BJ (cell line): ENCODE results near the gene TTYH2. TPM values are rescaled to one million over a fixed set of nuclear protein-coding genes. Genes with fewer than 3 reads are reported as not detected.

Source experiments
- CTCF ChIA-PET: fragments of 350-600 bp; formaldehyde crosslinking; extraction: SDS; loops from one replicate; lab custom pipeline; 2021; ENCODE audit warnings: antibody characterized with exemption, inconsistent platforms; lab: Yijun Ruan, JAX
- POLR2A ChIA-PET: fragments of 300-600 bp; sonication (Branson Sonifier 250); formaldehyde crosslinking; extraction: SDS; loops from one replicate; lab custom pipeline; 2021; ENCODE audit warnings: antibody characterized with exemption; lab: Charles Lee
- DNase-seq: peaks from one replicate; pipeline ENCODE4 v3.0.0-alpha.2; 2011; ENCODE audit warnings: low read depth
- H3K27me3 ChIP-seq: 2 replicates; pipeline ENCODE4 v1.6.0; 2011; ENCODE audit warnings: low read length; ENCODE audit not compliant: control insufficient read depth, insufficient read depth
- H3K36me3 ChIP-seq: 2 replicates; pipeline ENCODE4 v1.5.1; 2011; ENCODE audit warnings: low read length; ENCODE audit not compliant: control insufficient read depth, insufficient read depth
- H3K4me3 ChIP-seq: 2 replicates; pipeline ENCODE4 v1.5.1; 2011; ENCODE audit warnings: low read depth, mild to moderate bottlenecking, control low read depth, low read length
- CTCF ChIP-seq: IDR thresholded peaks from 2 replicates; pipeline ENCODE4 v1.5.1; 2011; ENCODE audit warnings: low read depth, mild to moderate bottlenecking, control low read depth, inconsistent platforms, low read length, moderate library complexity; ENCODE audit not compliant: insufficient read depth
- polyA plus RNA-seq: library from polyadenylated mRNA; depleted of rRNA; stranded (reverse); fragments of >200 nt; gene quantifications from 2 replicates; pipeline ENCODE4 v1.2.3, GENCODE V29; 2011

TTYH2 gene
- polyA plus RNA-seq, 1 experiment, result 2.7 TPM

DNA sequence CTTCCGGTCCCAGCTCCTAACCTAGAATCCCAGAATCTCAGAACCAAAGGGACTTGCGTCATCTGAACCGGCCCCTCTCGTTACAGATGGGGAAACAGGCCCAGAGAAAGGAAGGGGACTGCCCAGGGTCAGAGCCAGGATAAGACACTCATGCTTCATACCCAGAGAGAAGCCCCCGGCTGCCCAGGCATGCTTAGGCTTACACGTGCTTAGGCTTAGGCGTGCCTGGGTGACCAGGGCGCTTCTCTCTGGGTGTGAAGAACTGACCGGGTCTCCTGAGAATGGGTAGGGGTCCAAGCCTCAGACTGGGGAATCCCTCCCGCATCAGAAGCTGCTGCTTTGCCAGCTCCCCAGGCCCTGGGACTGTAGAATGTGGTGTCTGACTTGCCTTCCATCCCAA is 30.8 kb downstream of the TTYH2 start:
- CTCF ChIA-PET, result no interaction called here
- TF ChIP-seq CTCF, result no peak
- H3K4me3 ChIP-seq, result no peak overlapping the region
- no peaks in the 10 kb centered on the region for H3K36me3 ChIP-seq
- no peak for DNase-seq
- POLR2A ChIA-PET, result no interaction called here
- H3K27me3 ChIP-seq, result no peaks in the 10 kb centered on the region

- CTCF ChIA-PET, result no interaction called here
- DNase-seq, result no peak
- POLR2A ChIA-PET, result no interaction called here
- no peaks in the 10 kb centered on the region for H3K27me3 ChIP-seq
- no peaks in the 10 kb centered on the region for H3K36me3 ChIP-seq
- TF ChIP-seq CTCF, result no peak
- H3K4me3 ChIP-seq, result no peak overlapping the region
These were observed 31.2 kb downstream of the TTYH2 start for GRCh38 chr17:74244548-74244947.

DNA sequence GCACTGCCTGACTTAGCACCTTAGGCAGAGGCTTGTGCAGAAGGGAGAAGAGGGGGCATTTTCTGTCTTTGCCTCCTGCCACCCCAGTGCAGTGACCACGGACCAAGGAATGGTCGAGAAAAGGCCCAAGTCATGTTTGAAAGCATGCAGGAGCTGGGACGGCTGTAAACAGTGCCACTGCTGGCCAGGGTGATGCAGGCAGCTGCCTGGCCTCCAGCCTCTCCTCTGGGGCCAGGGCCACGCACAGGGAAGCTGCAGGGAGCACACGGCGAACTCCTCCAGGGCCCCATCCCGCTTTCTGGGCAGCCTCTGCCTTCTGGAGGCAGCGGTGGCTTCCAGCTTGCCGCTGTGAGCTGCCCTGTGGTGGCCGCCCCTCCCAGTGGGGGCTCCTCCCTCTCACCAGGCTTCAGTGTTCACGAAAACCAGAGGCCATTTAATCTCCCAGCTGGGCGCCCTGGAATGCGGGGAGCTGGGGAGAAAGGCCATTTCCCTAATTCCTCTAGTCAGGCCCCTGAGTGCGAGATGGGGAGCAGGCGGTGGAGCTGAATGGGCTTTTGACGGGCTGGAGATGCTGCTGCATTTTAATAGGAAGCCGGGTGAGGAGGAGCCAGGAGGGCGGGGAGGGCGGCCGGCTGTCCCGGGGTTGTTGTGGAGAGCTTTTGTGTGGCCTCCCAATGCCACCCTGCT is 31.9 kb downstream of the TTYH2 start:
- no peak for TF ChIP-seq CTCF
- H3K27me3 ChIP-seq, result no peaks in the 10 kb centered on the region
- H3K36me3 ChIP-seq, result no peaks in the 10 kb centered on the region
- no peak for DNase-seq
- no peak overlapping the region for H3K4me3 ChIP-seq
- ChIA-PET CTCF (no interaction called here), POLR2A (no interaction called here)

DNA sequence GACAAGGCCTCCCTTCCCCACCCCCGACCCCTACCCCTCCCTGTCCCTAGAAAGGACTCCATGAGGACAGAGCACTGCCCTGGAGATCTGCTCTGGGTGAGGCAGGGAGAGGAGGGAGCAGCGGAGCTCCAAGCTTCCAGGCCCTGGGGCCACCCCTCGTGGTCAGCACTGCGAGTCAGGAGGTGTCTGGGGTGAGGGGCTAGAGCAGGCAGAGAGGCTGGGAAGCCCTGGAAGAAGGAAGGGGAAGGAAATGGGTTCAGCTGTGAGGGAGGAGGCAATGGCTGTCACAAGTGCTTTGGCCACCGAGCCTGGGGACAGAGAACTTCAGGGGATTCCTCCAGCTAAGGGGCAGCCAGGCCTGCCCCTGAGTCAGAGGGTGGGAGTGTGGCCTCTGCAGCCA is 32.5 kb downstream of the TTYH2 start:
- Histone ChIP-seq H3K27me3 (no peaks in the 10 kb centered on the region), H3K4me3 (no peak overlapping the region), H3K36me3 (no peaks in the 10 kb centered on the region)
- no peak for DNase-seq
- no peak for TF ChIP-seq CTCF
- POLR2A ChIA-PET, result no interaction called here
- CTCF ChIA-PET, result no interaction called here

DNA sequence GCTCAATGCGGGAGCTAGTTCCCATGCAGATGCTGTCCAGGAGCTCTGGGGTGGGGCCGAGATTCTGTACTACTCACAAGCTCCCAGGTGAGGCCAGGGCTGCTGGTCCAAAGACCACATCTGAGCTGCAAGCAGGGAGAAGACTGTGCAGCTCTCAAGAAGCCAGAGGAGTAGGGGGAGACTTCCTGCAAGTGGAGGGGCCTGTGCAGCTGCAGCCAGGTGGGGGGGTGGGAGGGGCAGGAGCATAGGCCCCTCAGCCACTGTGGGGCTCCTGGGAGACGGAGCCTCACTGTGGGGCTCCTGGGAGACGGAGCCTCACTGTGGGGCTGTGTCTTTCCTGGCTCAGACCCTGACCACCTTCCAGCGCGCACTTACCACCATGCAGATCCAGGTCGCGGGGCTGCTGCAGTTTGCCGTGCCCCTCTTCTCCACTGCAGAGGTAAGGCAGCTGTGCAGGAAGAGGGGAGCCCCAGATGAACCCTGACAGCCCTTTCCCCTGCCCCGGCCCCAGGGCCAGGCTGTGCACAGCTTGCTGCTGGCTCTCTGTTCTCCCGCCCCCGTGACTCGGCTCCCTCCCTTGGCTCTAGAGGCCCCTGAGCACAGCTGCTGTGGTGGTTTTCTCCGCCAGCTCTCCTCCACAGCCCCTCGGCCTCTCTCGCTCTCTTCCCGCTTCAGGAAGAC is 36.4 kb downstream of the TTYH2 start:
- Histone ChIP-seq H3K36me3 (no peaks in the 10 kb centered on the region), H3K27me3 (no peaks in the 10 kb centered on the region), H3K4me3 (no peak overlapping the region)
- POLR2A ChIA-PET, result no interaction called here
- CTCF ChIA-PET, result no interaction called here
- no peak for DNase-seq
- TF ChIP-seq CTCF, result no peak
